Myometrial cell (primary cell): ENCODE results near the gene SPEF2. TPM values are rescaled to one million over a fixed set of nuclear protein-coding genes. Genes with fewer than 3 reads are reported as not detected.

Experiments used
- total RNA-seq: library from RNA; depleted of rRNA; stranded (reverse); fragments of >200 nt; gene quantifications from 2 replicates; pipeline ENCODE4 v1.2.3, GENCODE V29; 2015

Gene SPEF2, protein sequence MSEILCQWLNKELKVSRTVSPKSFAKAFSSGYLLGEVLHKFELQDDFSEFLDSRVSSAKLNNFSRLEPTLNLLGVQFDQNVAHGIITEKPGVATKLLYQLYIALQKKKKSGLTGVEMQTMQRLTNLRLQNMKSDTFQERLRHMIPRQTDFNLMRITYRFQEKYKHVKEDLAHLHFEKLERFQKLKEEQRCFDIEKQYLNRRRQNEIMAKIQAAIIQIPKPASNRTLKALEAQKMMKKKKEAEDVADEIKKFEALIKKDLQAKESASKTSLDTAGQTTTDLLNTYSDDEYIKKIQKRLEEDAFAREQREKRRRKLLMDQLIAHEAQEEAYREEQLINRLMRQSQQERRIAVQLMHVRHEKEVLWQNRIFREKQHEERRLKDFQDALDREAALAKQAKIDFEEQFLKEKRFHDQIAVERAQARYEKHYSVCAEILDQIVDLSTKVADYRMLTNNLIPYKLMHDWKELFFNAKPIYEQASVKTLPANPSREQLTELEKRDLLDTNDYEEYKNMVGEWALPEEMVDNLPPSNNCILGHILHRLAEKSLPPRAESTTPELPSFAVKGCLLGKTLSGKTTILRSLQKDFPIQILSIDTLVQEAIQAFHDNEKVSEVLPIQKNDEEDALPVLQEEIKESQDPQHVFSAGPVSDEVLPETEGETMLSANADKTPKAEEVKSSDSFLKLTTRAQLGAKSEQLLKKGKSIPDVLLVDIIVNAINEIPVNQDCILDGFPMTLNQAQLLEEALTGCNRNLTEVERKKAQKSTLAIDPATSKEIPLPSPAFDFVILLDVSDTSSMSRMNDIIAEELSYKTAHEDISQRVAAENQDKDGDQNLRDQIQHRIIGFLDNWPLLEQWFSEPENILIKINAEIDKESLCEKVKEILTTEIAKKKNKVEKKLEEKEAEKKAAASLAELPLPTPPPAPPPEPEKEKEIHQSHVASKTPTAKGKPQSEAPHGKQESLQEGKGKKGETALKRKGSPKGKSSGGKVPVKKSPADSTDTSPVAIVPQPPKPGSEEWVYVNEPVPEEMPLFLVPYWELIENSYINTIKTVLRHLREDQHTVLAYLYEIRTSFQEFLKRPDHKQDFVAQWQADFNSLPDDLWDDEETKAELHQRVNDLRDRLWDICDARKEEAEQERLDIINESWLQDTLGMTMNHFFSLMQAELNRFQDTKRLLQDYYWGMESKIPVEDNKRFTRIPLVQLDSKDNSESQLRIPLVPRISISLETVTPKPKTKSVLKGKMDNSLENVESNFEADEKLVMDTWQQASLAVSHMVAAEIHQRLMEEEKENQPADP (N-terminal part only)
- 1.7 and 6.4 TPM in 2 replicates for total RNA-seq

GRCh38 chr5:35617435-35618303 is at the start of gene SPEF2:
TSS of gene SPEF2 (plus strand) at chr5:35617863. CDS start at chr5:35617998, 135 bp downstream.

GRCh38 chr5:35856765-35857351 is 239.2 kb downstream of the SPEF2 start, which contains the start of gene IL7R:
TSS of gene IL7R (plus strand) at chr5:35856891. CDS start at chr5:35856978, 87 bp downstream.

Other genes with a start within 250 kb of the SPEF2 start
- gene IL7R, start 239.0 kb downstream of the SPEF2 start, total RNA-seq = 19.6 and 22.7 TPM in 2 replicates